ENCODE results near the gene SLC16A4. TPM values are rescaled to one million over a fixed set of nuclear protein-coding genes. Genes with fewer than 3 reads are reported as not detected.

SLC16A4 gene
- total and polyA plus RNA-seq, 2 of the 8 experiments (the other 6 are each of a cell fraction or from before 2014, with no cell fraction given), result 0.30 to 0.43 TPM

DNA sequence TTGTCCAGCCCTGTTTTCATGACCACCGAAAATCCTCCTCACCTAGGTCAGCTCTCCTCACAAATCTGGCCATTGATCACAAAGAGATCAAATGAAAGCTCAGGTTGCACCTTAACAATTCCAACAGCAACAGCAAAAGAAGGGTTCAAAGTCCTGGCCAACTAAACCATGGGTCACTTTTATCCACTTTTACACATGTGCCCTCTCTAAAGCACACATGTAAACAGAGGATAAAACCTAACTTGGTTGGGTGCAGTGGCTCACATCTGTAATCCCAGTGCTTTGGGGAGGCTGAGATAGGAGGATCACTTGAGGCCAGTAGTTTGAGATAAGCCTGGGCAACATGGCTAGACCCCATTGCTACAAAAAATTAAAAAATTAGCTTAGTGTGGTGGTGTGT lies 55.6 kb downstream of the SLC16A4 start (continued):
- TF ChIP-seq SP1 (IDR thresholded peaks at IDR 0.05; ENCODE audit: low read depth, low read length) (no peak), TBP (IDR thresholded peaks at IDR 0.05; ENCODE audit: low read depth, low read length) (no peak)

All from H1 (cell line).